Activated CD4-positive, alpha-beta T cell treated with anti-CD3 and anti-CD28 coated beads for 1 hour (primary cell): ENCODE data around the gene RALGPS1.

Source experiments
- DNase-seq: peaks from one replicate; pipeline ENCODE4 v3.0.0-alpha.2; 2020

Gene RALGPS1

GRCh38 chr9:127055745-127056402 lies 141.3 kb downstream of the RALGPS1 start:
- no peak for DNase-seq

- DNase-seq = no peak
These were observed 141.9 kb downstream of the RALGPS1 start for GRCh38 chr9:127056446-127056845.

GRCh38 chr9:127058011-127058644 lies 143.5 kb downstream of the RALGPS1 start:
- DNase-seq = no peak

DNA sequence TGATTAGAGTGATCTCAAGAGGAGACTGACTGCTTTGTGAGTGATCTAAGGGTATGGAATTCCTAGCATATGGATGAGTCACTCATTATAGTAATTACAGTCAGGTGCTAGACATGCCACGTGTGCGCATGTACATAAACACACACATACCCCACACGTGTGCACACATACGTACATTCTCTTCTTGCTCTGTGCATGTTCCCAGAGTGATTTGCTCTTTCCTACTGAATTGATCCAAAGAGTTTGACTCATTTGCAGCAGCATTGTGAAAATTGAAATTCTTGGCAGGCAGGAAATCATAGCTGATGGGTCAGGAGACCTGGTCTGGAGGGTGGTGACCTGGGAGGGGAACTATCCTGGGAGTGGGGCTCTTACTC lies 144.1 kb downstream of the RALGPS1 start:
- no peak for DNase-seq

DNA sequence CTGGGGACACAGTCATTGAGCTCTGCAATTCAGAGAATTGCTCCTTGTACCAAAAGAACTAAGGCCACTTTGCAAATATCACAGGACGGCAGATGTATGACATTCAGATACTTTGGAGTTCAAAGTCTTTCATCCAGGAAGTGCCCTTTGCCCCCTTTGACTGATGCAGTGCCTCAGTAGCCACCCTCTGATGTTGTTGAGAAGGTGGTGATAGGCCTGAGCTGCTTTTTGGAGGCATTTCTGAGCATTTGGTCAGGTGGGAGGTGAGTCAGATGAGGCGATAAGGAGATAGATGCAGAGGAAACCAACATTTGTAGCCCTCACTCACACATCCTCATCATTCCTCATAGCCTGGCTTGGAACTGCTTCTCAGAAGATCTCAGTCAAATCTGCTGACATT lies 144.4 kb downstream of the RALGPS1 start:
- DNase-seq = no peak

DNA sequence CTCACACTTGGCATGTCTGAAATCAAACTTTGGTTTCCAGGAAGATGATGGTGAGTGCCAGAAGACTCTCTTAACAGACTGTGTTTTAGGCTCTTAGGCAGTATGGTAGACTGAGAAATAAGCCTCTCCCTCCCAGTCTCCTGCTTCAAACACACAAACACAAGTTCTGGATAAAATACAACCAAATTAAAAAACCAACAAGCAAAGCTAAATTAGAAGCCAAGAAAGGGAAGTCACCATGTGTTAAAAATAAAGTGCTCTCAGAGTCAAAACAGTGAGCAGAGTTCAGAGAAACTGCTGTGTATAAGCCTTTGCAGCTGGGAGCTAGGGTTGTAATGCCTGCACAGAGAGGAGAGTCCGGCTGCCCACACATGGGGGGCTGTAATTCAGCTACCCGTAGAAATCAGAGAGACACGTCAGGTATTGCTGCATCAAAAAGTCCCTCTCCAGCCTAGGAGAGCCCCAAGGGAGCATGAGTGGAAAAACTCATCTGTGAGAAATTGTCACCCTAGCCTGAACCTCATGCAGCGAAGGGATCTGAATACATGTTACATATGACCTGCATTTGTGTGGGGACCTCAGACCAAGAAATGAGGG lies 145.3 kb downstream of the RALGPS1 start:
- no peak for DNase-seq

DNA sequence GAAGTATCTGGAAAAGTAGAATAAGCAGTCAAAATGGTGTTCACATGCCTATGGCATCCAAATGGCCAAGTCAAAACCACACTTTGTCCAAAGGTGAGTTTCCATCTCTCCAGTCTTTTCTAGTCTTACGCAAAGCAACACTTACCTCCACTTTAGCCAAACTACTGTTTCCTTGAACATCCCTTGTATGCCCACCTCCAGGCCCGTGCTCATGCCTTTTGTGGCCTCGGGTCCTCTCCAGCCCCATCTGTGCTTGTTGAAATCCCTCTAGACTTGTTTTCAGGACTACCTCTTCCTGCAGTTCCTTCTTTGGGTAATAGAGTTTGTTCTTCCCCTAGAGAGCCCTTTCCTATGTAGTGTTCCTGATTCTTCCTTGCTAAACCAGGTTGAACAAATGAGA lies 146.8 kb downstream of the RALGPS1 start:
- no peak for DNase-seq

DNA sequence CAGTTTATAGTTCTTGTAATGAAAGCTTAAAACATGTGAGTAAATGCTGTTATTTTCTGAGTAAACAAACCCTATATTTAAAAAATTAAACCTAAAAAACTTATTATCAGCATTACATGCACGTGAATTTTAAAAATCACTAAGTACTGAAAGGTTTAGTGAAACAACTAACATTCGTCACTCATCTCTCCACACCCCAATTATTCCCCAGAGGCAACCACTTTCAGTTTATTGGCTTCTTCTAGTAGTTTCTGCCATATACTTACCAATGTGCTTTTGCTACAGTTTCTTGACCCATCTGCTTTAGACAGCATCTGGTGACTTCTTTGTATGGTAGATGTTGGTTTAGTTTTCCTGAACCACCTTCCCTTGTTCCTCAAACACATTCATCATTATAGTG lies 149.8 kb downstream of the RALGPS1 start:
- DNase-seq = no peak

GRCh38 chr9:127065592-127065991 lies 151.0 kb downstream of the RALGPS1 start:
- no peak for DNase-seq

DNA sequence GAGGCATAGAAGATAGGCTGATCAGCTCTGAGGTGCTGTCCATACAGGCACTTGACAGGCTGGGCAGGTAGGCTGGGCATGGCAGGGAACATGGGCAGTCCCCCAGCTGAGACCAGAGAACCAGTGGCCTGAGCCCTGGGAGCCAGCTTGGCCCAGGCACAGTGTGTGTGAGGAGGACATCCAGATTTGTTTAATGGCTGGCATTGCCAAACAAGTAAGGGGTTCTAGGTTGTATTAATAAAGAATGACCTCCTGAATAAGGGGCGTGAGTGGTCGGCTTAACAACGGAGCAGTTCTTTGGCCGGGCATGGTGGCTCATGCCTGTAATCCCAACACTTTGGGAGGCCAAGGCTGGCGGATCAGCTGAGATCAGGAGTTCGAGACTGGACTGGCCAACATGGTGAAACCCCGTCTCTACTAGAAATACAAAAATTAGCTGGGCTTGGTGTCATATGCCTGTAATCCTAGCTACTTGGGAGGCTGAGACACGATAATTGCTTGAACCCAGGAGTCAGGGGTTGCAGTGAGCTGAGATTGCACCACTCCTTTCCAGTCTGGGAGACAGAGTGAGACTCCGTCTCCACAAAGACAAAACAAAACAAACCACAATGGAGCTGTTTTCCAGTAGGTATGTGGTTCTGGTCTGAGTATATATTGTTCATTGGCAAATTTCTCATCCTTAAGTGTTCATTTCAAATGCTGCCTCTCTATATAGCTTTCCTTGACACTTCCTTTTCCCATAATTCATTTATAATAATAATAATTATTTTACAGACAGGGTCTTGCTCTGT lies 151.7 kb downstream of the RALGPS1 start:
- DNase-seq = no peak

- DNase-seq = no peak
These were observed 152.2 kb downstream of the RALGPS1 start for GRCh38 chr9:127066851-127067136.

DNA sequence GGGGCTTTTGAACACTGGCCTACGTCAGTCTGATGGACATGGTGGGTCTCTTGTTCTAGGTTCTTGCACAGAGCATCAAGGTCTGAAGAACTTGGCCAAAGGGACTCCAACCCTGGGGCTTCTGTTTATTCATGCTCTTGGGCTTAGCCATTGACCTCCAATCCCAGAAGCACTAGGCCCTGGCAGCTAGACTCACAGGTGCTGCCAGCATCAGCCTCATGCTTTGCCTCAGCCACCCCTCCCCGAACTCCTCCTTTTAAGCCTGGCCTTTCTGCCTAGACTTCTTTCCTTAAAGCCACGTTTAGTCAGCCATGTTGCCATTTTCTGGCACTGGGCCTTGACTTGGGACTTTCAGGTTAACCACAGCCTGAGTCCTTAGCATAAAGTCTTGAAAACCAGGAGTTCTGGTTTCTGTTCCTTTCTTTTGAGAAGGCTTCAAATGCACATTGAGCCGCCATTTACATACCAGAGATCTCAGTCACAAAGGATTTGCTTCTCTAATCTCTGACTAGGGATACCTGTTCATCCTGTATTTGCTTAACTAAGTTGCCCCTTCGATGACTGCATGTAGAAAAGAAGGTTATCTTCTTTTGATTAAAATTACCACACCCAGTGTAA lies 153.1 kb downstream of the RALGPS1 start:
- no peak for DNase-seq

GRCh38 chr9:127074561-127075548 lies 160.3 kb downstream of the RALGPS1 start:
- DNase-seq = no peak

- DNase-seq = no peak
These were observed 161.2 kb downstream of the RALGPS1 start for GRCh38 chr9:127075624-127076372.

GRCh38 chr9:127076860-127077643 lies 162.5 kb downstream of the RALGPS1 start:
- DNase-seq = no peak

DNA sequence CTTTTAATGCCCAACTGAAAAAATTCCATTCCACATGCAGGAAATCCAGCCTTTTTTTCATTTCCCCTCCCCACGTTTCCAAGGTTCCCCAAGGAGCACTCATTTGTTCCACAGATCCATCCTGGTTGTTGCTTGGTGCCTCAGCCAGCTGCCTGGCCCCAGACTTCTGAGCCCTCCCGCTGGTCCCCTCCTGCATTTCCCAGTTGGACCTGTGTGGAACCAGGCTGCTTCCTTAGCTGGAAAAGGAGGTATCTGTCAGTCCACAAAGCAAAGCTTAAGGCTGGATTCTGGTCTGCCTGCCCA lies 163.0 kb downstream of the RALGPS1 start:
- DNase-seq = no peak

GRCh38 chr9:127078336-127078735 lies 163.8 kb downstream of the RALGPS1 start:
- DNase-seq = no peak

- no peak for DNase-seq
These were observed 164.4 kb downstream of the RALGPS1 start for GRCh38 chr9:127078988-127079387.

DNA sequence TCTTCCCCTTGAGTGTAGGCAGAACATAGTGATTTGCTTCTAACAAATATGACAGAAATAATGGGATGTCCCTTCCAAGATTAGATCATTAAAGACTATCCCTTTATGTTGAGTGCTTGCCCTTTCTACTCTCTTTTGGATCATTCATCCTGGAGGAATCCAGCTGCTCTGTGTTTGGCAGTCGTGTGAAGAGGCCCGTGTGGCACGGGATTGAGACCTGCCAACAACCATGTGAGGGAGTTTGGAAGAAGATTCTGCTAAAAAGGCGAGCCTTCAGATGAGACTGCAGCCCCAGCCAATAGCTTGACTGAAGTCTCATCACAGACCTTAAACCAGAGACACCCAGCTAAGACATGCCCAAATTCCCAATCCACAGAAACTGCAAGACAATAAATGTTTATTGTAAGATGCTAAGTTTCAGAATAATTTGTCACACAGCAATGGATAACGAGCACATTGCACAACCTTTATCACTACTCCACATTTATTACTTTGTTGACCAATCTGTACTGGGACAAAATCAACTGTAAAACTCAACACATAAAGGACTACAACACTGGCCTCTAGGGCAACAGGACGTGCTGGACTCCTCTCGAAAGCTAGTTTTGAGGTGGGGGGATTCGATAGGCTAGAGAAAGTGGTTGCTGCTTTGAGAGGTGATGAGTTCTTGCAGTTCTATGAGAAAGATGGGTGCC lies 165.0 kb downstream of the RALGPS1 start:
- no peak for DNase-seq
